HG03039 (cell line): ENCODE measurements around the gene PRKCB.

ENCODE experiments used
- ATAC-seq: cut with Tn5 transposase; IDR thresholded peaks from one replicate; pipeline ENCODE4 v1.9.1; 2021; ENCODE audit warnings: mild to moderate bottlenecking, moderate library complexity; ENCODE audit not compliant: unreplicated experiment

Gene PRKCB

DNA sequence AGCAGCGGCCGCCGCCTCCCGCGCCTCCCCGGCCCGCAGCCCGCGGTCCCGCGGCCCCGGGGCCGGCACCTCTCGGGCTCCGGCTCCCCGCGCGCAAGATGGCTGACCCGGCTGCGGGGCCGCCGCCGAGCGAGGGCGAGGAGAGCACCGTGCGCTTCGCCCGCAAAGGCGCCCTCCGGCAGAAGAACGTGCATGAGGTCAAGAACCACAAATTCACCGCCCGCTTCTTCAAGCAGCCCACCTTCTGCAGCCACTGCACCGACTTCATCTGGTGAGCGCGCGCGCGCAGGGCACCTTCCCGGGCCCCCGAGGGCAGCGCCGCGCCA is 258 bp downstream of the PRKCB start:
- ATAC-seq: peak; percentile 28

GRCh38 chr16:23836404-23837311 is 875 bp downstream of the PRKCB start:
- ATAC-seq: no peak

- no peak for ATAC-seq
These were observed 1.9 kb downstream of the PRKCB start for GRCh38 chr16:23837553-23838308.

DNA sequence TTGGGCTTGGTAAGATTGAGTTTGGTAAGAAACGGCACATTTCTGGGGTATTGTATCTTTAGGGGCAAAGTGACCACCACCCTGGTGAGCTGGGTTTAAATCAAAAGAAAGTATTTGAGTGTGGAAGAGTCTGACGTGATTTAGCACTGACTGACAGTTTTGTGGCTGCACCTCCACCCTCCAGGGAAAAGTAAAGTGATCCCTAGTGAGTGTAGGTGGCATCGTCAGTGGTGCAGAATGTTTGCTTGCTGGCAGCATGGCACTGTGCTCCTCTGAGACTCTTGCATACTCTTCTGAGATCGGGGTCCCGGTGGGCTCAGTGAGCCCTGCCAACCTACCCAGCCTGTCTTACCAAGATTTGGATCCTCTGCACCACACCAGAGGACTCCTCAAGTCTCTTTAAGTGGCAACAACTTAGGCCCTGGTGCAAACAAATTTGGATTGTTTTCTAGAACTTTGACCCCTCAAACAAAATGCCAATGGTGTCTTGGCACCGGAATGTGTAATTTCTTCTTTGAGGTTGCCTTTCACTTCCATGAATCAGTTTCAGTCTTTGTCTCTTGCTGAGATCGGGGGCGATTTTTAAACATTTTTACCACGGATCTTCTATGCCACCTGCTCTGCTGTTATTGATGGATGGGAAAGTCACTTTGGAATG is 2.8 kb downstream of the PRKCB start:
- ATAC-seq: no peak

DNA sequence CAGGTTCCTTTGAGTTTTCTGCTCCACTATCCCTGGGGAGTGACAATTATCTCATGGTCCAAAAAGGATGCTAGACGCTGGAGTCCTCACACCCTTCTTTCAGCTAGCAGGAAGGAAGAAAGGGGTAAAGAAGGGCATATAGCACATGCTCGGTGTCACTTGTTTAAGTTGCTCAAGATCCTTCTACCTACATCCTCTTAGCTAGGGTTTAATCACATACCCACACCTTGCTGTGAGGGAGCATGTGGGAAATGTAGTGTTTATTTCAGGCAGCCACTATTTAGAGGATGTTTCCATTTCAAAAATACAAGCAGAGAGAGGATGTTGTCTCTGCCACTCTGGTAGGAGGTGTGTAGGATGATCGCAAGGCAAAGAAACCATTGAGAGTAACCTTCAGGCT is 4.5 kb downstream of the PRKCB start:
- no peak for ATAC-seq

- peak; percentile 61 for ATAC-seq
These were observed 6.4 kb downstream of the PRKCB start for GRCh38 chr16:23842137-23842600.

- ATAC-seq: no peak
These were observed 7.4 kb downstream of the PRKCB start for GRCh38 chr16:23843143-23843542.

- ATAC-seq: no peak
These were observed 11.5 kb downstream of the PRKCB start for GRCh38 chr16:23847251-23847650.

GRCh38 chr16:23847948-23848347 is 12.2 kb downstream of the PRKCB start:
- ATAC-seq: no peak

DNA sequence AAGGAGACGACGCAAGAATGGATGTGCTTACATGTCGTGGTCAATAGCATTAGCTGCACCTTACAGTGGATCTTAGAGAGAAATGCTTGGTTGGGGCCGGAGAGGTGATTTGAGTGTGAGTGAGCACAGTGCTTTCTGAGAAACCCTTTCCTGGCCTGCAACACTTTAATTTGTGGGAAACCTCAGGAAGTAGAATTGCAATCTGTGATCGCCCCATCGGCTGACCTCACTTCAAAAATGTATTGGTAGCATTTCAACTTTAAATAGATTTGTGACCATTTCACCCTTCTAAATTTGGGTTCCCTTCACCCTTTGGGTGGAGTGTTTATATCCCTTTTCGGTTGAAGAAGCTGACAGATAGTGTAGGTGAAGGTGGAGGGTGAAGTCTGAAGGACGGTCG is 13.2 kb downstream of the PRKCB start:
- no peak for ATAC-seq

GRCh38 chr16:23852794-23853562 is 17.2 kb downstream of the PRKCB start:
- ATAC-seq: no peak

DNA sequence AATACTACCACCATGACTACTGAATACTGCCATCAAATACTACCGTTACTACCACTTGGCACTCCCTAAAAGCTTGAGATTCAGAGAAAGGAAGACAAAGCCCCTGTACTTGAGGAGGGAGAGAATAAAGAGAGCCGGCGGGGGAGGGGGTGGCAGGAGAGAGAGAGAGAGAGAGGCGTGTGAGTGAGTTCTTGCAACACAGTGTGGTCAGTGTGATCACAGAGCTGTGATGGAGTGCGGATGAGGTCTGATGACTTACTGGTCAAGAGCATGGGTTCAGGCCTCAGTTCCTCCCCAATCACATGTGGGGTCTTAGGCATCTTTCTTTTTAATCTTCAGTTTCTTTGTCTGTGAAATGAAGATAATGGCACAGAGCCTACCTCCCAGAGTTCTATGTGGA is 19.2 kb downstream of the PRKCB start:
- ATAC-seq: no peak

- no peak for ATAC-seq
These were observed 20.5 kb downstream of the PRKCB start for GRCh38 chr16:23856251-23856709.

DNA sequence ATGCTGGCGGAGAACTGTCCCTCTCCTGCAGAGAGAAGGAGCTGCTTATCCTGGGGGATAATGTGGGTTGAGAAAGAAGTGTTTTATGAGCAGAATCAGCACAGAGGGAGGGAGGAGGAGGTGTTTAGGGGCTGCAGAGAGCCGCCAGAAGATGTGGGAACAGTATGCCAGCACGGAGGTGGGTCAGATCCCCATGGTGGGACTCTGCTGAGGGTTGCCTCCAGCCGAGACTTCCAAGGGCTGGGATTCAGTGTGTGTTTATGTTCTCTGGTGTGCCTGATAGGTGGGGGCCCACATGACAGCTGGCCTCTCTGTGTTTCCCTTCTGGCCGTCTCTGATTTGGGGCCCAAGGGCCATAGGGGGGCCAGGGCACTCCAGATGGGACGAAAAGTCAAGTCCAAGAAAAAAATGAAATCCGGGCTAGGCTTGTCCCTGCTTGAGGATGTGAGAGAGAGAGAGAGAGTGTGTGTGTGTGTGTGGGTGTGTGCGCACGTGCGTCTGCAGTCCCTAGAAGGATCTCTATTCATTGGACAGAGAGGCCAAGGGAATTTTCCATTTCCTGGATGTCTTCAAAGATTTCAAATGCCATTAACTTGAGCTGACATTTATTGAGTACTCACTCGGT is 21.6 kb downstream of the PRKCB start:
- no peak for ATAC-seq

DNA sequence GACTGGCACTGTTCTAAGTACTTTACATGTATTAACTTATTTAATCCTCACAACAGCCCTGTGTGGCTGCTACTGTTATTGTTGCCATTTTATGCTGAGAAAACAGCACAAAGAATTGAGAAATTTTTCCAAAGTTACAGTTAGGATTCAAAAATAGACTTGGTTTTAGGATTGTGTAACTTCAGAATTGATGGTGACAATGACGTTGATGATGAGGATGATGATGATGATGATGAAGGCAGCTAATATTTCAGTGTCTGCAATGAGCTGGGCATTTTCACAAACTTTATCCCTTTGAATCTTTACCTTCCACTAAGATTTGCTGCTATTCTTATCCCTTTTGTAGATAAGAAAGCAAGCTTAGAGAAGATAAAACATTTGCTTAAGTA is 22.1 kb downstream of the PRKCB start:
- ATAC-seq: no peak

DNA sequence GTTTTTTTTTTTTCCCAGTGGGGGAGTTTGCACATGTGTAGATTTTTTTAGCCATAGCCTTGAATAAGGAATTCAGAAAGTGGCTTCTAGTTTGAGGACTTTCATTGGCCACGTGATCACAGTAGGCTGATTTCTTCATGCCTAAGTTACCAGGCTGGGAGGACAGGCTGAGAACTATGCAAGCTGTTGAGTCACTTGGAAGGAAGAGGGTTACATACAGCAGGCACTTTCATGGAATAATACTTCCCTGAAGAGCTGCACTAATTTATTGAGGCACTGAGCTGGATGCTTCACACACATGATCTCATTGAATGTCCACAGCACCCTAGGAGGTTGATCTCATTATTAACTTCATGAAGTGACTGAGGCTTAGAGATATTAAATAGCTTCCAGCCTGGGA is 22.8 kb downstream of the PRKCB start:
- no peak for ATAC-seq

- no peak for ATAC-seq
These were observed 24.0 kb downstream of the PRKCB start for GRCh38 chr16:23859713-23860269.

DNA sequence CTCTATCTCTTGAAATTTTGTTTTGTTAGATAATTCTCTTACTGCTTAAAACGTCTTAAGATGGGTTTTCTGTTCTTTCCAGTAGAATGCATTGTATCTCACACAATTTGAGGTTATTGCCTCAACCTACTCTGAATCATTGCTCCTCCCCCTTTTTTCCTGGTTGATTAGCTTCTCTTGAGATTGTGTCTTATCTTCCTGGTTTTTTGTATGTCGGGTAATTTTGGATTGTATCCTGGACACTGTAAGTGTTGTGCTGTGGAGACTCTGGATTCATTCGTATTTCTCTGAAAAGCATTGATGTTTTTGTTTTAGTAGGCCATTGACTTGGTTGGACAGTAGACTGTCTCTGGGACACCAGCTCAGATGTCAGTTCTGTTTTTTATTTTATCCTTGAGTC is 26.1 kb downstream of the PRKCB start:
- ATAC-seq: no peak

GRCh38 chr16:23862556-23862955 is 26.8 kb downstream of the PRKCB start:
- ATAC-seq: no peak
